ENCODE measurements around the gene PAQR7.

Gene PAQR7

GRCh38 chr1:25904943-25905679, 29.6 kb upstream of the PAQR7 start:
- peak overlapping the region; percentile 91 for H3K27ac ChIP-seq
- peak; percentile 95 for DNase-seq (ENCODE audit: low spot score)
- CTCF ChIA-PET = interaction anchor here (0.6 to 1.9 kb wide), 4 partner anchors 9 to 259 kb away, joined by 3 to 10 read pairs (median 3); no protein-coding TSS in a partner anchor
- POLR2A ChIA-PET (ENCODE audit: low non-redundant PET) = no interaction called here
- TF ChIP-seq, protein P1, sequence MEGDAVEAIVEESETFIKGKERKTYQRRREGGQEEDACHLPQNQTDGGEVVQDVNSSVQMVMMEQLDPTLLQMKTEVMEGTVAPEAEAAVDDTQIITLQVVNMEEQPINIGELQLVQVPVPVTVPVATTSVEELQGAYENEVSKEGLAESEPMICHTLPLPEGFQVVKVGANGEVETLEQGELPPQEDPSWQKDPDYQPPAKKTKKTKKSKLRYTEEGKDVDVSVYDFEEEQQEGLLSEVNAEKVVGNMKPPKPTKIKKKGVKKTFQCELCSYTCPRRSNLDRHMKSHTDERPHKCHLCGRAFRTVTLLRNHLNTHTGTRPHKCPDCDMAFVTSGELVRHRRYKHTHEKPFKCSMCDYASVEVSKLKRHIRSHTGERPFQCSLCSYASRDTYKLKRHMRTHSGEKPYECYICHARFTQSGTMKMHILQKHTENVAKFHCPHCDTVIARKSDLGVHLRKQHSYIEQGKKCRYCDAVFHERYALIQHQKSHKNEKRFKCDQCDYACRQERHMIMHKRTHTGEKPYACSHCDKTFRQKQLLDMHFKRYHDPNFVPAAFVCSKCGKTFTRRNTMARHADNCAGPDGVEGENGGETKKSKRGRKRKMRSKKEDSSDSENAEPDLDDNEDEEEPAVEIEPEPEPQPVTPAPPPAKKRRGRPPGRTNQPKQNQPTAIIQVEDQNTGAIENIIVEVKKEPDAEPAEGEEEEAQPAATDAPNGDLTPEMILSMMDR (conservative IDR thresholded peaks at IDR 0.05; ENCODE audit: low read depth) = no peak

DNA sequence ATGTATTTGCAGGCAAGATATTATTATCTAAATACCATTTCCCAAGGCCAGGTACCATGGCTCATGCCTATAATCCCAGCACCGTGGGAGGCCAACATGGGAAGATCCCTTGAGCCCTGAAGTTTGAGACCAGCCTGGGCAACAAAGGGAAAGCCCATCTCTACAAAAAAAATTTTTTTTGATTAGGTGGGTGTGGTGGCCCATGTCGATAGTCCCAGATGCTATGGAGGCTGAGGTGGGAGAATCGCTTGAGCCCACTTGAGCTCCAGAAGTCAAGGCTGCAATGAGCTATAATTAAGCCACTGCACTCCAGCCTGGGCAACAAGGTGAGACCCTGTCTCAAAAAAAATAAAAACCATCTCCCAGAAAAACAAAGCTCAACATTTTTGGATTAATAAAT, 28.5 kb upstream of the PAQR7 start:
- no peak overlapping the region for H3K27ac ChIP-seq
- CTCF ChIA-PET = interaction anchor here (0.6 to 1.9 kb wide), 2 partner anchors 8 to 309 kb away, joined by 3 to 10 read pairs; no protein-coding TSS in a partner anchor
- no peak for DNase-seq (ENCODE audit: low spot score)
- POLR2A ChIA-PET (ENCODE audit: low non-redundant PET) = no interaction called here
- TF ChIP-seq, protein P1 (conservative IDR thresholded peaks at IDR 0.05; ENCODE audit: low read depth) = no peak

GRCh38 chr1:25902462-25902861, 27.0 kb upstream of the PAQR7 start:
- no peak for DNase-seq (ENCODE audit: low spot score)
- ChIA-PET CTCF (interaction anchor here (0.5 kb wide), 1 partner anchor 17 kb away, joined by 5 read pairs; no protein-coding TSS in a partner anchor), POLR2A (ENCODE audit: low non-redundant PET) (no interaction called here)
- TF ChIP-seq, protein P1 (conservative IDR thresholded peaks at IDR 0.05; ENCODE audit: low read depth) = no peak
- no peak overlapping the region for H3K27ac ChIP-seq

- H3K27ac ChIP-seq = no peak overlapping the region
- POLR2A ChIA-PET (ENCODE audit: low non-redundant PET) = interaction anchor here (0.7 kb wide), 1 partner anchor 10 kb away, joined by 13 read pairs; no protein-coding TSS in a partner anchor
- no peak for DNase-seq (ENCODE audit: low spot score)
- TF ChIP-seq, protein P1 (conservative IDR thresholded peaks at IDR 0.05; ENCODE audit: low read depth) = no peak
- CTCF ChIA-PET = no interaction called here
These were observed 24.7 kb upstream of the PAQR7 start for GRCh38 chr1:25900219-25900618.

DNA sequence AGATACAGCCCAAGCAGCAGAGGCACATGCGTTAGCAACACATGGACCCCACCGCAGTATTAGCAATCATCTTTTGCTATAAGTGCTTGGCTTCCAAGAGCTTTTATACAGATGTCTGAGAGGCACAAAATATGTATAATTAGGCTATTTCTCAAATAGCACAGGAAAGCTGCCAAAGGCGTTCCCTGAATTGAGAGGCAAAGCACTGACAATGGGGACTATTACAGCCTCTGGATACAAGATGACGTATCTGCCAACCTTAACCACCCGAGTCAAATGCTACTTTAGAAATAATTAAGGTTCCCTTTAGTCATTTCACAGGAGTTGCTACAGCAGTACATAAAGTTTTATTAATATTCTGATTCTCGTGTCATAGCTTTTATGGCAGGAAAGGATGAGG, 24.3 kb upstream of the PAQR7 start:
- DNase-seq (ENCODE audit: low spot score) = no peak
- TF ChIP-seq, protein P1 (conservative IDR thresholded peaks at IDR 0.05; ENCODE audit: low read depth) = no peak
- ChIA-PET POLR2A (ENCODE audit: low non-redundant PET) (no interaction called here), CTCF (no interaction called here)
- H3K27ac ChIP-seq = no peak overlapping the region

- peak overlapping the region; percentile 99 for H3K27ac ChIP-seq
- CTCF ChIA-PET = interaction anchor here (0.7 to 0.8 kb wide), 2 partner anchors 99 to 460 kb away, joined by 3 read pairs; partner anchors contain the start of gene PAFAH2
- TF ChIP-seq, protein P1 (conservative IDR thresholded peaks at IDR 0.05; ENCODE audit: low read depth) = no peak
- POLR2A ChIA-PET (ENCODE audit: low non-redundant PET) = no interaction called here
- DNase-seq (ENCODE audit: low spot score) = no peak
These were observed 22.9 kb upstream of the PAQR7 start for GRCh38 chr1:25898223-25899015.

Data from RWPE1 (cell line).